ENCODE results near the gene PI4KA. TPM values are rescaled to one million over a fixed set of nuclear protein-coding genes. Genes with fewer than 3 reads are reported as not detected.
"Not testable (repeated sequence)": the region's sequence is repeated elsewhere in the genome, so short reads cannot be mapped to it uniquely, and the experiment has no call there.

The PI4KA gene
- total RNA-seq (2014; rRNA removed; shearing (Covaris generic)): 11.1 and 23.8 TPM in 2 replicates

DNA sequence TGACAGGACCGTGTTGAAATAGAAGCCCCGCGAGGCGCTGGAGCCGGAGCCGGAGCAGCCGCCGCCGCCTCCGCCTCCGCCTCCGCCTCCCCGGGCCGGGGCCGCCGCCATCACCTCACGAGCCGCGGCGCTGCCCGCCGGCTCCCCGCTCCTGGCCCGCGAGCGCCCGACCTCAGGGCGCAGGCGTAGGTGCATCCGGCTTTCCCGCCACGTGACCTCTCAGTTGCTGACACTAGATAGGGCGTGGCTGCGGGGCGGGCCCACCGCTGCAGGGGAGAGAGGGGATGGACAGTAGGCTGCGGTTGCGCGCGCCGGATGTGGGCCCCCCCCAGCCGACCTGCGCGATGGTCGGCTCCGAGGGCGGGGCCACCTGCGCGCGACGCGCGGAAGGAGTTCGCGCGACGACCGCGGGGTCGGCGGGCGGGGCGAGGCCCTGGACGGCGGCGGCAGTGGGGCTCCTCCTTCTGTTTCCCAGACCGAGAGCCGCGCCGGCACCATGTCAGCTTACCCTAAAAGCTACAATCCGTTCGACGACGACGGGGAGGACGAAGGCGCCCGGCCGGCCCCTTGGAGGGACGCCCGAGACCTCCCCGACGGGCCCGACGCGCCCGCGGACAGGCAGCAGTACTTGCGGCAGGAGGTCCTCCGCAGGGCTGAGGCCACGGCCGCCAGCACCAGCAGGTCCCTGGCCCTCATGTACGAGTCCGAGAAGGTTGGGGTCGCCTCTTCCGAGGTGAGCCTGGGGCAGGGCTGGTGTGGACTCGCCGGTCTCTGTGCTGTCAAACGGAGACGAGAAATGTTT lies at the start of gene PI4KA, which contains the start of gene SNAP29:
PI4KA (minus strand) TSS at position 197 of the 802 bp plus-strand sequence; CDS start at position 111, 86 bp downstream.
SNAP29 (plus strand) TSS at position 393 of the 802 bp plus-strand sequence; CDS start at position 497, 104 bp downstream.
- peak; percentile 95 for DNase-seq (ENCODE audit: low read depth)

DNA sequence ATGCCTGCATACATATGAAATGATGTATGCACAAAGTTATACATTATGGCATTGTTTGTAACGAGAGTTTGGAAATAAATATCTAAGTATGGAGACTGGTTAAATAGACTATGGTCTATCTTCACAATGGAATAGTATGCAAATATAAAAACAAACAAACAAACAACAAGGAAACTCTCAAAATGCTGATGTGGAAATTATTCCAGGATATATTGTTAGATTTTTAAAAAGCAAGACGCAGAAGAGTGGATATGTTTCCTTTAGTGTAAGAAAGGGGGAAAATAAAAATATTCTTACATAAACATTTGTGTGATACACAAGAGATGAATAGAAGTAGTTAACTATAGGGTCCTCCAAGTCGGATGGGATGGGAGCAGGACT lies 47.8 kb upstream of the PI4KA start:
- no peak for DNase-seq (ENCODE audit: low read depth)

DNA sequence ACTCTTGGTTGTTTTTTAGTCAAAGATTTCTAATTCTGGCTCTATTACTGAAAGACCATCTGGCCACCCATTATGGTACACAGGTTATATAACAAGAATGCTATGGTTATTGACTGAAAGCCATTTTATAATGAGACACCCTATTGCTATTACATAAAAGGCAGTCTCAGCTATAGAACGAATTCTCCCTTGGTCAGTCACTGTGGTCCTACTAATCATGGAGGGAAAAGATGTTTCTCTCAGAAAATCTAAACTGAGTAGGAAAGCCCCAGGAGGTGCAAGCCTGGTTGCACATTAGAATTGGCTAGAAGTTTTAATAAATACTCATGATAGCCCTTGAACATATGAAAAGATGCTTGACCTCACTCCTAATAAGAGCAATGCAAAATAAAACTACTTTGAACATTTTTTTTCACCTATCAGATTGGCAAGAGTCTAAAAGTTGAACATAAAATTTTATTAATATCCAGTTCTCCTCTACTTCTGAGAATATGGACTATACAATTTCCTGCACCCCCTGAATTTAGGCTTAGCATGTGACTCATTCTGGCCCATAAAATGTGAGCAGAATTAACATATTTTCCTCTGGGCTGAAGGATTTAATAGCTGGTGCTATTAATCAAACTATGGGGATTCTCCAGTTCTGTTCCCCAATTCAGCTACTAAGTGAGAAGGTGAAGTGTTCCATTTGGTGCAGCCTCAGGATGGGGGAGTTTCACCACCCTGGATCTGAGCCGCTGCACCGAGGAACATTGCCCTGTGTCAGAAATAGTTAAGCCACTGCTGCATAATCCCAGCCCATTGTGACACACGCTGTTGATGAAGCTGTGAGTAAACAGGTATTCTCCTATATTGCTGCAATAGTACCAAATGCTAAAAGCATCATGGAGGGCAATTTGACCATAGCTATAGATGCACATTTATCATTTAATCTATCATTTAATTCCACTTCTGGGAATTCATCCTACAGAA lies 47.1 kb upstream of the PI4KA start:
- DNase-seq (ENCODE audit: low read depth): no peak

DNA sequence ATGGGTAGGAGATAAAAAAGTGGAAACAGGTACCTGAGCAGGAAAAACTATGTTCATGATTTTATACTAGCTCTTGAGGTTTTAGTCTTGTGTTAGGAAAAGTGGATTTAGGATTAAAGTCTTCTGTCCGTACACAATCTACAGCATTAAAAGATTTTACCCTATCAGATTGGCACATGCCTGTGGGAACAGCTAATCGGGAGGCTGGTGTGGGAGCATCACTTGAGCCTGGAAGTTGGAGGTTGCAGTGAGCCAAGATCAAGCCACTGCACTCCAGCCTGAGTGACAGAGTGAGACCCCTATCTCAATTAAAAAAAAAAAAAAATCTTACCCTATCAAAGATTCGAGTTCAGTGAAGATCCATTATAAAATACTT lies 46.4 kb upstream of the PI4KA start:
- no peak for DNase-seq (ENCODE audit: low read depth)

DNA sequence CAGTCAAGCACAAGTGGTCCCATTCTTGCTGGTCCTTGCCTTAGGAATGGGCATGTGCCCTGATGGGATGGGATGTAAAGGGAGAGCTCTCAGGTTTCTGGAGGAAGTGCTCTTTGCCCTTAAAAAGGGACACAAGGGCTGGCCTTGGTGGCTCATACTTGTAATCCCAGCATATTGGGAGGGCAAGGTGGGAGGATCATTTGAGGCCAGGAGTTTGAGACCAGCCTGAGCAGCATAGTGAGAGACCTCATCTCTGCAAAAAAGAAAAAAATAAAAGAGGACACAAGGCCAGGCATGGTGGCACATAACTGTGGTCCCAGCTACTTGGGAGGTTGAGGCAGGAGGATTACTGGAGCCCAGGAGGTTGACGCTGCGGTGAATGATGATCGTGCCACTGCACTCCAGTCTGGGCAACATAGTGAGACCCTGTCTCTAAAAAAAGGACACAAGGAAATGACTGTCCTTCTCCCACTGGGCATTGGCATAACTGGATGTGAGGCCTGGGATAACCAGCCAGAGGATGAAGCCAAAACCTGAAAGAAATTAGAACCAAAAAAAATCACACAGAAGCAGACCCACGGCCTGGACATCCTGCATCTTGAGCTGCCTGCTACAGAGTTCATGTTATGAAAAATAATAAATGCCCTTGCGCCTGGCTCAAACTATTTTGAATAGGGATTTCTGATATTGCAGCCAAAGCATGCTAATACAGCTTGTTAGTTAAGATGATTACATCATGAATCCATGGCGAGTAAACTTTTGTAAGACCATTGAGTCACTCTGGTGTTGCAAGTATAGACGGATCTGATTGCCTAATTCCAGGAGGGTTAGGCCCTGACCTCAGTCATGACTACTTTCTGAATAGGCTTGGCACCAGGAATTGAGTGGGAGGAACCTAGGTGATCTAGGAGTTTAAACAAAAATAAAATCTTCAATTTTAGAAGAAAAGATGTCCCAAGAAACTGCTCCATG lies 45.7 kb upstream of the PI4KA start:
- peak; percentile 84 for DNase-seq (ENCODE audit: low read depth)

DNA sequence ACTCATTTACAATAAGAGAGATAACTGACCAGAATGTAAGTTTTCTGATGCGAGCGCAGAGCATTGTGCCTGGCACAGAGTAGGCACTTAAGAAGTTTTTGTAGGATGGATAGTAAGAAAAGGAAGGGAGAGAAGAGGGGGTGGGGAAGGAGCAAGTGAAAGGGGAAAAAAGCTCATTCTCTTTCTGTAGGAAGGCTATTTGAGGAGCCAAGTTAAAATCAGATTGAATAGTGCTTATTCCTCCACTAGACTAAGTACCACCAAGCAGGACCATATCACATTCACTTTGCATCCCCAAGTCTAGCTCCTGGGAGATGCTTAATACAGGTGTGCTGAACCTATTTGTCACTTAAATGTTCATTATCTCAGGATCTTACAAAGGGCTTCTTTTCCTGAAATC lies 44.5 kb upstream of the PI4KA start:
- DNase-seq (ENCODE audit: low read depth): no peak

DNA sequence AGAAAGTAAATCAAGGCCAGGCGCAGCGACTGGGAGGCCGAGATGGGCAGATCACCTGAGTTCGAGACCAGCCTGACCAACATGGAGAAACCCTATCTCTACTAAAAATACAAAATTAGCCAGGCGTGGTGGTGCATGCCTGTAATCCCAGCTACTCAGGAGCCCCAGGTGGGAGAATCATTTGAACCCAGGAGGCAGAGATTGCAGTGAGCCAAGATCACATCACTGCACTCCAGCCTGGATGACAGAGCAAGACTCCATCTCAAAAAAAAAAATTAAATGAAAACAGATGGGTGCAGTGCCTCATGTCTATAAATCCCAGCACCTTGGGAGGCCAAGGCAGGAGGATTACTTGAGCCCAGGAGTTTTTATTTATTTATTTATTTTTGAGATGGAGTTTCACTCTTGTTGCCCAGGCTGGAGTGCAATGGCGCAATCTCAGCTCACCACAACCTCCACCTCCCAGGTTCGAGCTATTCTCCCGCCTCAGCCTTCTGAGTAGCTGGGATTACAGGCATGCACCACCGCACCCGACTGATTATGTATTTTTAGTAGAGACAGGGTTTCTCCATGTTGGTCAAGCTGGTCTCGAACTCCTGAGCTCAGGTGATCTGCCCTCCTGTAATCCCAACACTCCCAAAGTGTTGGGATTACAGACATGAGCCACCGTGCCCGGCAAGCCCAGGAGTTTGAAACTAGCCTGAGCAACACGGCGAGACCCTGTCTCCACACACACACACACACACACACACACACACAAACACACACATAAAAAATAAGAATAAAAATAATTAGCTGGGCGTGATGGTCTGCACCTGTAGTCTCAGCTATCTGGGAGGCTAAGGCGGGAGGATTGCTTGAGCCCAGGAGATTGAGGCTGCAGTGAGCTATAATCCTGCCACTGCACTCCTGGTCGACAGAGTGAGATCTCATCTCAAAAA lies 42.8 kb upstream of the PI4KA start:
- DNase-seq (ENCODE audit: low read depth): not testable (repeated sequence)

DNA sequence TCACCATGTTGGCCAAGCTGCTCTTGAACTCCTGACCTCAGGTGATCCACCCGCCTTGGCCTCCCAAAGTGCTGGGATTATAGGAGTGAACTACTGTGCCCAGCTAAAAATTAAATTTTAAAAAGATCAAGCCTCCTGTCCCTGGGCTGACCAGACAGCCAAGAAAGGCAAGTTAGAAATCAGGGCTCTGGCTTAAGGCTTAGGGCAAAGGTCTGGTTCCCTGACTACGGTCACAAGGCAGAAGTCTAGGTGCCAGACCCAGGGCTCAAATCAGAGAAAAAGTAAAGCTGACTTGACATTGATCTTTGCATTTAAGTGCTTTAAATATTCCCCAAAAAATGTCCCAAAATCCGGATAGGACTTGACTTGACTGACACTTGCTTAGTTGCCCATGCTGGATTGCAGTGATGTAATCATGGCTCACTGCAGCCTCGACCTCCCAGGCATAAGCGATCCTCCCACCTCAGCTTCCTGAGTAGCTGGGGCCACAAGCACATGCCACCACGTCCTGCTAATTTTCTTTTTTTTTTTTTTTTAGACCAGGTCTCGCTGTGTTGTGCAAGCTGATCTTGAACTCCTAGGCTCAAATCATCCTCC lies 41.3 kb upstream of the PI4KA start:
- DNase-seq (ENCODE audit: low read depth): no peak

DNA sequence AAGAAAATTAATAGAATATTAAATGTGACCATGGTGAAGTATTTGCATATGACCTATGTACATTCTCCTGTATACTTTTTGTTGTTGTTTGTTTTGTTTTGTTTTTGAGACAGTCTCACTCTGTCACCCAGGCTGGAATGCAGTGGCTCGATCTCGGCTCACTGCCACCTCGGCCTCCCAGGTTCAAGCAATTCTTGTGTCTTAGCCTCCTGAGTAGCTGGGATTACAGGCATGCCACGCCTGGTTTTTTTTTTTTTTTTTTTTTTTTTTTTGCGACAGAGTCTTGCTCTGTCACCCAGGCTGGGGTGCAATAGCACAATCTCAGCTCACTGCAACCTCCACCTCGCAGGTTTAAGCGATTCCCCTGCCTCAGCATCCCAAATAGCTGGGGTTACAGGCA lies 39.1 kb upstream of the PI4KA start:
- DNase-seq (ENCODE audit: low read depth): not testable (repeated sequence)

DNA sequence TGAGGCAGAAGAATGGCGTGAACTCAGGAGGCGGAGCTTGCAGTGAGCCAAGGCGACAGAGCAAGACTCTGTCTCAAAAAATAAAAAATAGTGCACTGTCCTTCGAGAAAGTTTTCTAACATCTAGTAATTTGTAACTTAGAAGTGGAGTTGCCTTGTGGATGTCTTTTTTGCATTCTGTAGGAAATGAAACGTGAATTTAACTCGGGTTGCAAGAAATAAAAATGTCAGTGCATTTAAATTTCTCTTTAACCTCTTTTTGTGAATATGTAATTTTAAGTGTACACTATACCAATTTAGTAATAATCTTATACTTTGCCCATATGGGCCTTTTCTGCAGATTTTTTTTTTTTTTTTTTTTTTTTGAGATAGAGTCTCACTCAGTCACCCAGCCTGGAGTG lies 32.4 kb upstream of the PI4KA start:
- DNase-seq (ENCODE audit: low read depth): no peak

DNA sequence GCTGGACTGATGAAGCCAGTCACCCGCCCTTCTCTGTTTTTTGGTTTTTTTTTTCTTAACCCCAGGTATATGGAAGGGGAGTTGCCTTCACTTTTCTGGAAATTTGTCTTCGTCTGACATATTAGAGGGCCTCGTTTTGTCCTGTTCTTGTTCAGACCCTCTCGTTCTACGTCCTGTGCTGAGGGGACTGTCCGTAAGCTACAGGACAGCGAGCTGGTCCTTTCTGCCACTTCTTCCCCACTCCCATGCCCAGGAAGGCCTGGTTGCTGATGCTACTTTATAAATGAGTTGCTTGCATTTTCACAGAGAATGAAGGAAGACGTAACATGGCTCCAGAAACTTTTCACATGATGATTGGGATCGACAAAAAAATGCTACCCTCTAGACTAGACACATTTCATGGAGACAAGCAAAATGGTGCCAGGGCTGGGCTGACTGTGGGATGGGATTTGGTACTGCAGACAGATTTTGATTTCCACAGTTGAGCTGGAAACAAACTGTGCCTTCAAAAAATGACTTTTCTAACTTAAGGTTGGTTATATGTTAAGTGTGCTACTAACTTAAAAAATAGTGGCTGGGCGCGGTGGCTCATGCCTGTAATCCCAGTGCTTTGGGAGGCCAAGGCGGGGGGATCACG lies 31.4 kb upstream of the PI4KA start:
- no peak for DNase-seq (ENCODE audit: low read depth)

DNA sequence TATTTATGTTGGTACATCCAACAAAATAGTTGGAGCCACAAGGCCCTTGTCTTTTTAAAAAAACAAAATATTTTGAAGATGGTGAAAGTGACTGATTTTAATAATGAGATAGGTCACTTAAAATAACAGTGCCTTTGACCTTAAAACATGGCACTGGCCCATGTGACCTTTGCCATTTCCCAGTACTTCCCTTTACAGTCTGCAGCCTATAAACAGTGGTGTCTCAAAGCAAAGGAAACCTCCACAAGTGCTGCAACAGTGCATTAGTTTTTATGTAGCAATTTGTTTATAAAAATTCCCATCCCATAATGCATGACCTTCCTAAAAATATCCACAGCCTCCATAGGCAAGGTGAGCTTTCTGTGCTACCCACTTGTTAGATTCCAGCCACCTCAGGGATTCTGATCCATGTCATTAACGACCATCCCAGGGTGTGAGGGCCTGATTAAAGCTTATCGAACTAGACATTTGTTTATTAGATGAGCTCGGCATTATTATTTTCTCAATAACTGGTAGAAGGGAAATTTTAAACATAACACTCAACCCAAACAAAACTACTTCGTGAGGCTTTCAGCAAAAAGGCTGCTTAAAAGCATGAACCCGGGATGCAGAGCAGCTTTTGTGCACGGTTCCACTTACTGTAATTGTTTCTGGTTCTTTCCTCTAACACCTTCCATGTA lies 30.6 kb upstream of the PI4KA start:
- no peak for DNase-seq (ENCODE audit: low read depth)

DNA sequence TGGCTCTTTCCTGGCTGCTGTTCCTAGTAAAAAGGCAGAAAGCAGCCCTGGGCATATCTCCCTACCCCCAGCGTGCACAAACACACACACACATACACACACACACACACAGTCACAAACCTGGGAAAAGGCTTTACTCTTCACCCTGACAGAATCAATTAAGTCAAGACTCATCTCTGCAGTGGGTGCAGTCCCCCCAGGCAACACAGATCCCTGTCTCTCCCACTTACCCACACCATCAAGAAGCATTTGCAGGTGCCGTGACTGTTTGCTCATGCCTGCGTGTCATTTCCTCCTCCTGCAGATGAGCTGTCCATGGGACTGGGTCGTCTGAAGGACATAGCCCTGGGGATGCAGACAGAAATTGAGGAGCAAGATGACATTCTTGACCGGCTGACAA lies 28.8 kb upstream of the PI4KA start:
- peak; percentile 30 for DNase-seq (ENCODE audit: low read depth)

DNA sequence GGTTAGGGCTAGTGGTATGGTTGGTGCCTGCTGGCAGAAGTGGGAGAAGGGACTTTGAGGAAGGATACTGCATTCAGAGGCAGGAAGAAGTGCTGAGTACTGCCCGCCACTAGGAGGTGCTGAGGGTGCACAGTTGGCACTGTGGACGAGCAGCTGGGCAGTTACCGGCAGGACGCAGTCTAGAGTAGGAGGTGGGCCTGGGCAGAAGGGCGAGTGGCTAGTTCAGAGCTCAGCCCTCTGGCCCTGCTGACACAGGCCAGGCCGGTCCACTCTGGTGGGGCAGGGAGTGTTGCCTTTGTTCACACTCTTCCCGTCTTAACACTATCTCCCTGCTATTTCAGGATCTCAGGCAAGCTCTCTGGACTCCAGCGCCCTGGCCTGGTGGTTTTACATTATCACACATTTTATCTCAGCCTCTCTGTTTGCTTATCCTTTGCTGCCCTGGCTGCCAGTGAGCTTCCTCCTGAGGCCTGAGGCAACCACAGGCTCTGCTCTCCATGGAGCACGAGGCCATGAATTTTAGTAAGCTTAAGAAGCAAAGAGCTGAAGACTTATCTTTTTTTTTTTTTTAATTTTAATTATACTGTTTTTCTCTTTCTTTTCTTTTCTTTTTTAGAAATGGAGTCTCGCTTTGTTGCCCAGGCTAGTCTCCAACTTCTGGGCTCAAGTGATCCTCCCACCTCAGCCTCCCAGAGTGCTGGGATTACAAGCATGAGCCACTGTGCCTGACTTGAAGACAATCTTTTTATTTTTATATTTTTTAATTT lies 27.1 kb upstream of the PI4KA start:
- DNase-seq (ENCODE audit: low read depth): peak; percentile 63

DNA sequence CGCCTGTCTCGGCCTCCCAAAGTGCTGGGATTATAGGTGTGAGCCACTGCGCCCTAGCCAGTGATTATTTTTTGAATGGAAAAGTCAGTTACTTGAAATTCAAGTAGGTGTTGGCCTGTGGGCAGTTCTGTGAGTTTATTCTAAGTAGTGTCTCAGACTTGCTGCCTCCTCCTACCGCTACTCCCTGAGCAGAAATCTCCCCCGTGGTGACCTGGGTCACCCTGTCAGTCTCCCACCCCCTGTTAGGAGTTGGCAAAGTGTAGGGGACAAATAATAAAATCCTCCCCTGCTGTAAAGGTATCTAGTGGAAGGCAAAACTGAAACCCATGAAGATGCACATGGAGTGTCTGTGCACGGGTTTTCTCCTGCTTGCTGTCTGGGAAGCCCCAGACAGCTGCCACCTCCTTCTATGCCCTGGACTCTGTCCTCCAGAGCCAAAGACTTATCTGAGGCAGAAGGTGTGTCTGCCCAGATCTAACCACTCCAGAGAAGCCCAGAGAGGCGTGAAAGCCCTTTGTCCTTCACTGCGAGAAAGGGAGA lies 26.5 kb upstream of the PI4KA start:
- no peak for DNase-seq (ENCODE audit: low read depth)

DNA sequence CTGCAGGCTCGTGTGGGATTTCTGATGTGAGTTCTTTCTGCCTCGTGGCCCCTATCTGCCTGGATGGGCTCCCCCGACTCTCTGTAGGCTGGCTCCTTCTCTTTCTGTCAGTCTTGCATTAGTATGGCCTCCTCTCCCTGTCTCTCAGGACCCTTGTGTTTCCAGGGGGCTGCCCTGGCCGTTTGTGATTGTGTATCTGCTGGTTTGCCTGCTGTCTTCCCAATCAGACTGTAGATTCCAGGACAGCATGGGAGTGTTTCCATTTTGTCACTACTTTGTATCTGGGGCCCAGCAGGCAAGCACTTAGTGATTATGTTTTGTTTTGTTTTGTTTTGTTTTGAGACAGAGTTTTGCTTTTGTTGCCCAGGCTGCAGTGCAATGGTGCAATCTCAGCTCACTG lies 25.8 kb upstream of the PI4KA start:
- DNase-seq (ENCODE audit: low read depth): no peak

DNA sequence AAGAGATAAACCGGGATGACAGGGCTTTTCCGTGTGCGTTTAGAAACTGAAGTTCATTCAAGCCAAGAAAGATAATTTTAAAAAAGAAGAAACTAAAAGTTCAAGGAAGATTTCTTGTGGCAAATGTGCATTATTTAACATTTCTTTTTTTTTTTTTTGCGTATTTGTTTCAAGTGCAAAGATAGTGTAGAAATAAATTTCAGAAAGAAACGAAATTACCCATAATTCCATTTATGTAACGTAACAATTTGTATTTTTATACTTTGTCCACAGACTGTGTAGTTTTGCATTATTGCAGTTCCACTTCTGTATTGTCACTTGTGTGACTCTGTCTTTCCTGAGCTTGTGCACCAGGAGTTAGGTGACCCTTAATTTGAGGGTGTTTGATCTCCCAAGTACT lies 24.2 kb upstream of the PI4KA start:
- DNase-seq (ENCODE audit: low read depth): no peak
